Myometrial cell (primary cell): ENCODE results near the gene UTP18. TPM values are rescaled to one million over a fixed set of nuclear protein-coding genes. Genes with fewer than 3 reads are reported as not detected.

Experiments
- total RNA-seq: library from RNA; depleted of rRNA; stranded (reverse); fragments of >200 nt; gene quantifications from 2 replicates; pipeline ENCODE4 v1.2.3, GENCODE V29; 2015

The UTP18 gene
- 29.1 and 46.1 TPM in 2 replicates for total RNA-seq

DNA sequence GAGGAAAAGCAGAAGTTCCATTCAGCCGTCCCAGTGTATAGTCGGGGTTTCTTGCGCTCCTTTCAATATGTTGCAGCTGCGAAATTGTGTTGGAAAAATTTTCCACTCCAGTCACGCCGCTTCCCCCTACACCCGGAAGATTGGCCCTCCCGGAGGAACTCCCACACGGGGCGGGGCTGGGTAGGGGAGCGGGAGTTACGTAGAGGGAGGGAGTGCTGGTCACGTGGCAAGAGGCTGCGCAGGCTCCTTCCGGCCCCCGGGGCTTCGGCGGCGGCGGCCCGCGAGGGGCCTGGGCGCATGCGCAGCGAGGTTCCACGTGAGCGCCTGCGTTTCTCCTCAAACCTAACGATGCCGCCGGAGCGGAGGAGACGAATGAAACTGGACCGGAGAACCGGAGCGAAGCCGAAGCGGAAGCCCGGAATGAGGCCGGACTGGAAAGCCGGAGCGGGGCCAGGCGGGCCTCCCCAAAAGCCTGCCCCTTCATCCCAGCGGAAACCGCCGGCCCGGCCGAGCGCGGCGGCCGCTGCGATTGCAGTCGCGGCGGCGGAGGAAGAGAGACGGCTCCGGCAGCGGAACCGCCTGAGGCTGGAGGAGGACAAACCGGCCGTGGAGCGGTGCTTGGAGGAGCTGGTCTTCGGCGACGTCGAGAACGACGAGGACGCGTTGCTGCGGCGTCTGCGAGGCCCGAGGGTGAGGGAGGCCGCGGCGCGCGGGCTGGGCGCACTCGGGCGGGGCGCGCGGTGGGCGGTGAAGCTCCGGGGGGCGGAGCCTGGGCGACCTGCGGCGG is at the start of gene UTP18:
Gene UTP18, plus strand, starts transcription at position 310 of the 787 bp plus-strand sequence. Its CDS starts 39 bp downstream, at position 349.

DNA sequence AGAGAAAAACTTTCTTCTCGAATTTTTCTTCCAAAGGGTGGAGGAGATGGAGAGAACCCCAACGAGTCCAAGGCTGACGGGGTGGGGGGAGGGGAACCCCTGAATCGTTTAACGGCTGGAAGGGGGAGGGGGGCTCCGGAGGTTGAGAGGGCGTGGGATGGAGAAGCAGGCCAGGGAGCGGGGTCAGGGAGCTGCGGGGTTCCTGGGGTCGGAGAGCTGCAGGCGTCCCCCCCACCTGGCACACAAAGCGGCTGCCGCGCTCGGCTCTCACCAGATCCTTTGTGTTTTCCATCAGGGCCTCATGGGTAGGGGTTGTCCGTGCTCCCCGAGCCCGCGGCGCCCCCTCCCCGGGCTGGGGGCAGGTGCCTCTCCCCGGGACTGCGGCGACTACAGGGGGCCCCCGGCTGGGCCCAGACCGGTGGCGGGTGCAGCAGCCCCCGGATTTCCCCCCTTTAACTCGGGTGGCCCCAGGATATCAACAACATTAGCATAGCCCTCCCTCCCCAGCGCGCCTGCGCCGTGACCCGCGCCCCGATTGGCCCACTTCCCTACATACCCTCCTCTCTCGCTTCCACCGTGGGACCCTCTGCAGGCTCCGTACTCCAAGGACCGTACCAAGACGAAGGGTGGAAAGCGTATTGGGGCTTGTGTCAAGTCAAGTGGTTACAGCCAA is 646 bp upstream of the UTP18 start, which contains the start of gene MBTD1:
Gene MBTD1, minus strand, starts transcription at position 486 of the 673 bp plus-strand sequence. CDS start 34,888 bp downstream, outside the sequence.

Other genes starting within 250 kb of the UTP18 start
- 33.4 and 53.2 TPM in 2 replicates for gene SPAG9, start 139.7 kb upstream of the UTP18 start, total RNA-seq
- gene NME1, start 107.0 kb upstream of the UTP18 start, total RNA-seq, result 304 and 340 TPM in 2 replicates
- gene NME2, start 94.1 kb upstream of the UTP18 start, total RNA-seq, result 885 and 994 TPM in 2 replicates
- gene MBTD1, start 497 bp upstream of the UTP18 start, total RNA-seq, result 2.7 and 4.6 TPM in 2 replicates